Left ventricle myocardium superior (tissue), 1 donor: ENCODE measurements around the gene ADAMTSL3. TPM values are rescaled to one million over a fixed set of nuclear protein-coding genes. Genes with fewer than 3 reads are reported as not detected.
"Not testable (repeated sequence)": the region's sequence is repeated elsewhere in the genome, so short reads cannot be mapped to it uniquely, and the experiment has no call there.

Source experiments
- ATAC-seq: fragments of 200-7000 bp; cut with Tn5 transposase; one replicate; pipeline ENCODE4 v1.9.1; 2020; ENCODE audit warnings: mild to moderate bottlenecking, moderate library complexity
- DNase-seq: peaks from one replicate; pipeline ENCODE4 v3.0.0-alpha.2; 2020
- intact Hi-C: fragments of 100-400 bp; cut with micrococcal nuclease; formaldehyde crosslinking; loops from one replicate; pipeline ENCODE4 v1.11.0; 2022
- total RNA-seq: library from RNA; stranded (reverse); fragmentation: NEBNext Ultra II Directional; extraction: Animal tissue kit (Norgen Biotek cat#: 25700); gene quantifications from one replicate; pipeline ENCODE4 v1.2.1, GENCODE V29; 2021
- donor health status: DM: no; HTN: yes; CAD: no; lungs with severe emphysema.

ADAMTSL3 gene
- total RNA-seq, 1 donor from 2014 or later = 9.2 TPM

- ATAC-seq (no peak), DNase-seq (no peak)
- intact Hi-C loops = no loop called here
Observed at GRCh38 chr15:83695246-83695645, 41.3 kb downstream of the ADAMTSL3 start.

GRCh38 chr15:83695901-83696425 lies 42.0 kb downstream of the ADAMTSL3 start:
- DNase-seq (no peak), ATAC-seq (no peak)

GRCh38 chr15:83697716-83698115 lies 43.8 kb downstream of the ADAMTSL3 start:
- DNase-seq (no peak), ATAC-seq (no peak)
- intact Hi-C loops = no loop called here

More at GRCh38 chr15:83695901-83696425, 42.0 kb downstream of the ADAMTSL3 start:
- intact Hi-C loops = no loop called here

- peak; percentile 73 for DNase-seq
- intact Hi-C loops = no loop called here
- ATAC-seq = peak; percentile 84
Observed at GRCh38 chr15:83698294-83698693, 44.4 kb downstream of the ADAMTSL3 start.

- intact Hi-C loops = no loop called here
- ATAC-seq (no peak), DNase-seq (no peak)
Observed at GRCh38 chr15:83699028-83699427, 45.1 kb downstream of the ADAMTSL3 start.

- intact Hi-C loops = no loop called here
- no peak for DNase-seq
Observed at GRCh38 chr15:83700082-83700481, 46.2 kb downstream of the ADAMTSL3 start.

GRCh38 chr15:83702314-83702713 lies 48.4 kb downstream of the ADAMTSL3 start:
- ATAC-seq, DNase-seq, intact Hi-C loops: not testable (repeated sequence)

More at GRCh38 chr15:83700082-83700481, 46.2 kb downstream of the ADAMTSL3 start:
- peak; percentile 55 for ATAC-seq

GRCh38 chr15:83708328-83708727 lies 54.4 kb downstream of the ADAMTSL3 start:
- no peak for ATAC-seq
- no peak for DNase-seq
- intact Hi-C loops = no loop called here

- no peak for DNase-seq
- no peak for ATAC-seq
- intact Hi-C loops = no loop called here
Observed at GRCh38 chr15:83709241-83709640, 55.3 kb downstream of the ADAMTSL3 start.

- intact Hi-C loops = no loop called here
- no peak for ATAC-seq
- no peak for DNase-seq
Observed at GRCh38 chr15:83709811-83710210, 55.9 kb downstream of the ADAMTSL3 start.

GRCh38 chr15:83710452-83710851 lies 56.5 kb downstream of the ADAMTSL3 start:
- no peak for DNase-seq
- no peak for ATAC-seq
- intact Hi-C loops = no loop called here

- DNase-seq (no peak), ATAC-seq (no peak)
- intact Hi-C loops = no loop called here
Observed at GRCh38 chr15:83711236-83711635, 57.3 kb downstream of the ADAMTSL3 start.

- no peak for DNase-seq
- intact Hi-C loops = no loop called here
- no peak for ATAC-seq
Observed at GRCh38 chr15:83713242-83713641, 59.3 kb downstream of the ADAMTSL3 start.

- ATAC-seq (peak; percentile 78), DNase-seq (no peak)
- intact Hi-C loops = no loop called here
Observed at GRCh38 chr15:83714939-83715628, 61.2 kb downstream of the ADAMTSL3 start.

GRCh38 chr15:83716605-83717004 lies 62.7 kb downstream of the ADAMTSL3 start:
- DNase-seq (no peak), ATAC-seq (no peak)
- intact Hi-C loops = no loop called here

- DNase-seq (no peak), ATAC-seq (no peak)
- intact Hi-C loops = no loop called here
Observed at GRCh38 chr15:83717010-83717409, 63.1 kb downstream of the ADAMTSL3 start.

- ATAC-seq = no peak
- intact Hi-C loops = no loop called here
- DNase-seq = no peak
Observed at GRCh38 chr15:83720468-83720867, 66.5 kb downstream of the ADAMTSL3 start.

- no peak for ATAC-seq
- intact Hi-C loops = no loop called here
- no peak for DNase-seq
Observed at GRCh38 chr15:83721031-83721430, 67.1 kb downstream of the ADAMTSL3 start.

GRCh38 chr15:83721981-83722380 lies 68.1 kb downstream of the ADAMTSL3 start:
- DNase-seq (no peak), ATAC-seq (no peak)
- intact Hi-C loops = no loop called here

GRCh38 chr15:83723216-83723615 lies 69.3 kb downstream of the ADAMTSL3 start:
- no peak for ATAC-seq
- DNase-seq = no peak
- intact Hi-C loops = no loop called here

- intact Hi-C loops = loop anchor here (5.0 kb wide), 1 partner anchor 300 kb away; no protein-coding TSS in a partner anchor
- DNase-seq (no peak), ATAC-seq (no peak)
Observed at GRCh38 chr15:83732196-83732595, 78.3 kb downstream of the ADAMTSL3 start.
